ENCODE data around the gene DPPA3. TPM values are rescaled to one million over a fixed set of nuclear protein-coding genes. Genes with fewer than 3 reads are reported as not detected.

Gene DPPA3
- total RNA-seq, 1 experiment from 2014 or later = 6.8 TPM

DNA sequence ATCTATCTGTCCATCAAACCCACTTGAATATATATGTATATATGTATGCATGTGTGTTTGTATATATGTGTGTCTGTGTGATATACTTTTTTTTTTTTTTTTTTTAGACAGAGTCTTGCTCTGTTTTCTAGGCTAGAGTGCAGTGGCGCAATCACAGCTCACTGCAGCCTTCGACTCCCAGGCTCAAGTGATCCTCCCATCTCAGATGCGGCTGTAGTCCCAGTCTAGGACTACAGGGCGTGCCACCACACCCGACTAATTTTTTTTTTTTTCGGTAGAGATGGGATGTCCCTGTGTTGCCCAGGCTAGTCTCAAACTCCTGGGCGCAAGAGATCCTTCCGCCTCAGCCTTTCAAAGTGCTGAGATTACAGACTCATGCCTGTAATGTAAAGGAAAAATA, 32.5 kb upstream of the DPPA3 start:
- H3K9me3 Mint-ChIP-seq = no peaks in the 10 kb centered on the region
- H3K36me3 Mint-ChIP-seq = no peaks in the 10 kb centered on the region
- POLR2A ChIA-PET = interaction anchor here (1.5 kb wide), 1 partner anchor 128 kb away, joined by 6 read pairs; no protein-coding TSS in a partner anchor
- no peak overlapping the region for H3K27ac Mint-ChIP-seq
- CTCF ChIA-PET = interaction anchor here (0.6 to 4.9 kb wide), 5 partner anchors 36 to 128 kb away, joined by 3 to 31 read pairs (median 4); partner anchors contain the start of gene NANOG
- peaks cover 34% of the 10 kb centered on the region for H3K4me1 Mint-ChIP-seq
- ATAC-seq (no peak), DNase-seq (ENCODE audit: low spot score) (no peak)
- no peak overlapping the region for H3K4me3 Mint-ChIP-seq
- no peak for TF ChIP-seq ESRRA (CRISPR knock-in tag; IDR thresholded peaks at IDR 0.05; ENCODE audit: borderline replicate concordance)
- TF ChIP-seq ATF1 (CRISPR knock-in tag; IDR thresholded peaks at IDR 0.05) = no peak
- no peak for TF ChIP-seq NR2C2 (CRISPR knock-in tag; IDR thresholded peaks at IDR 0.05)
- TF ChIP-seq SP1 (CRISPR knock-in tag; conservative IDR thresholded peaks at IDR 0.05) = no peak
- no peak for TF ChIP-seq KAT7 (CRISPR knock-in tag; IDR thresholded peaks at IDR 0.05; ENCODE audit: borderline replicate concordance)
- TF ChIP-seq, protein P1, sequence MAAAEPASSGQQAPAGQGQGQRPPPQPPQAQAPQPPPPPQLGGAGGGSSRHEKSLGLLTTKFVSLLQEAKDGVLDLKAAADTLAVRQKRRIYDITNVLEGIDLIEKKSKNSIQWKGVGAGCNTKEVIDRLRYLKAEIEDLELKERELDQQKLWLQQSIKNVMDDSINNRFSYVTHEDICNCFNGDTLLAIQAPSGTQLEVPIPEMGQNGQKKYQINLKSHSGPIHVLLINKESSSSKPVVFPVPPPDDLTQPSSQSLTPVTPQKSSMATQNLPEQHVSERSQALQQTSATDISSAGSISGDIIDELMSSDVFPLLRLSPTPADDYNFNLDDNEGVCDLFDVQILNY (CRISPR knock-in tag; IDR thresholded peaks at IDR 0.05) = no peak
- TF ChIP-seq, protein P2, sequence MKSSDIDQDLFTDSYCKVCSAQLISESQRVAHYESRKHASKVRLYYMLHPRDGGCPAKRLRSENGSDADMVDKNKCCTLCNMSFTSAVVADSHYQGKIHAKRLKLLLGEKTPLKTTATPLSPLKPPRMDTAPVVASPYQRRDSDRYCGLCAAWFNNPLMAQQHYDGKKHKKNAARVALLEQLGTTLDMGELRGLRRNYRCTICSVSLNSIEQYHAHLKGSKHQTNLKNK (CRISPR knock-in tag; IDR thresholded peaks at IDR 0.05) = no peak
- TF ChIP-seq RELA (CRISPR knock-in tag; IDR thresholded peaks at IDR 0.05; ENCODE audit: borderline replicate concordance) = no peak
- TF ChIP-seq NR1H2 (CRISPR knock-in tag; IDR thresholded peaks at IDR 0.05) = no peak
- no peak for TF ChIP-seq IRF2 (CRISPR knock-in tag; IDR thresholded peaks at IDR 0.05; ENCODE audit: borderline replicate concordance, low read depth)
- no peak for TF ChIP-seq SMAD4 (CRISPR knock-in tag; IDR thresholded peaks at IDR 0.05)
- TF ChIP-seq, protein P3, sequence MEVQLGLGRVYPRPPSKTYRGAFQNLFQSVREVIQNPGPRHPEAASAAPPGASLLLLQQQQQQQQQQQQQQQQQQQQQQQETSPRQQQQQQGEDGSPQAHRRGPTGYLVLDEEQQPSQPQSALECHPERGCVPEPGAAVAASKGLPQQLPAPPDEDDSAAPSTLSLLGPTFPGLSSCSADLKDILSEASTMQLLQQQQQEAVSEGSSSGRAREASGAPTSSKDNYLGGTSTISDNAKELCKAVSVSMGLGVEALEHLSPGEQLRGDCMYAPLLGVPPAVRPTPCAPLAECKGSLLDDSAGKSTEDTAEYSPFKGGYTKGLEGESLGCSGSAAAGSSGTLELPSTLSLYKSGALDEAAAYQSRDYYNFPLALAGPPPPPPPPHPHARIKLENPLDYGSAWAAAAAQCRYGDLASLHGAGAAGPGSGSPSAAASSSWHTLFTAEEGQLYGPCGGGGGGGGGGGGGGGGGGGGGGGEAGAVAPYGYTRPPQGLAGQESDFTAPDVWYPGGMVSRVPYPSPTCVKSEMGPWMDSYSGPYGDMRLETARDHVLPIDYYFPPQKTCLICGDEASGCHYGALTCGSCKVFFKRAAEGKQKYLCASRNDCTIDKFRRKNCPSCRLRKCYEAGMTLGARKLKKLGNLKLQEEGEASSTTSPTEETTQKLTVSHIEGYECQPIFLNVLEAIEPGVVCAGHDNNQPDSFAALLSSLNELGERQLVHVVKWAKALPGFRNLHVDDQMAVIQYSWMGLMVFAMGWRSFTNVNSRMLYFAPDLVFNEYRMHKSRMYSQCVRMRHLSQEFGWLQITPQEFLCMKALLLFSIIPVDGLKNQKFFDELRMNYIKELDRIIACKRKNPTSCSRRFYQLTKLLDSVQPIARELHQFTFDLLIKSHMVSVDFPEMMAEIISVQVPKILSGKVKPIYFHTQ (CRISPR knock-in tag; IDR thresholded peaks at IDR 0.05) = no peak
- no peak for TF ChIP-seq FOXJ3 (CRISPR knock-in tag; IDR thresholded peaks at IDR 0.05; ENCODE audit: borderline replicate concordance)
- TF ChIP-seq, protein P4, sequence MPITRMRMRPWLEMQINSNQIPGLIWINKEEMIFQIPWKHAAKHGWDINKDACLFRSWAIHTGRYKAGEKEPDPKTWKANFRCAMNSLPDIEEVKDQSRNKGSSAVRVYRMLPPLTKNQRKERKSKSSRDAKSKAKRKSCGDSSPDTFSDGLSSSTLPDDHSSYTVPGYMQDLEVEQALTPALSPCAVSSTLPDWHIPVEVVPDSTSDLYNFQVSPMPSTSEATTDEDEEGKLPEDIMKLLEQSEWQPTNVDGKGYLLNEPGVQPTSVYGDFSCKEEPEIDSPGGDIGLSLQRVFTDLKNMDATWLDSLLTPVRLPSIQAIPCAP (CRISPR knock-in tag; IDR thresholded peaks at IDR 0.05) = no peak
- TF ChIP-seq SMAD3 (CRISPR knock-in tag; IDR thresholded peaks at IDR 0.05; ENCODE audit: borderline replicate concordance) = no peak
- TF ChIP-seq, protein P5, sequence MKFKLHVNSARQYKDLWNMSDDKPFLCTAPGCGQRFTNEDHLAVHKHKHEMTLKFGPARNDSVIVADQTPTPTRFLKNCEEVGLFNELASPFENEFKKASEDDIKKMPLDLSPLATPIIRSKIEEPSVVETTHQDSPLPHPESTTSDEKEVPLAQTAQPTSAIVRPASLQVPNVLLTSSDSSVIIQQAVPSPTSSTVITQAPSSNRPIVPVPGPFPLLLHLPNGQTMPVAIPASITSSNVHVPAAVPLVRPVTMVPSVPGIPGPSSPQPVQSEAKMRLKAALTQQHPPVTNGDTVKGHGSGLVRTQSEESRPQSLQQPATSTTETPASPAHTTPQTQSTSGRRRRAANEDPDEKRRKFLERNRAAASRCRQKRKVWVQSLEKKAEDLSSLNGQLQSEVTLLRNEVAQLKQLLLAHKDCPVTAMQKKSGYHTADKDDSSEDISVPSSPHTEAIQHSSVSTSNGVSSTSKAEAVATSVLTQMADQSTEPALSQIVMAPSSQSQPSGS (CRISPR knock-in tag; IDR thresholded peaks at IDR 0.05; ENCODE audit: borderline replicate concordance, low read depth) = no peak
- no peak for TF ChIP-seq ZNF416 (CRISPR knock-in tag; IDR thresholded peaks at IDR 0.05)
- no peaks in the 10 kb centered on the region for H3K27me3 Mint-ChIP-seq (ENCODE audit: low read depth)

DNA sequence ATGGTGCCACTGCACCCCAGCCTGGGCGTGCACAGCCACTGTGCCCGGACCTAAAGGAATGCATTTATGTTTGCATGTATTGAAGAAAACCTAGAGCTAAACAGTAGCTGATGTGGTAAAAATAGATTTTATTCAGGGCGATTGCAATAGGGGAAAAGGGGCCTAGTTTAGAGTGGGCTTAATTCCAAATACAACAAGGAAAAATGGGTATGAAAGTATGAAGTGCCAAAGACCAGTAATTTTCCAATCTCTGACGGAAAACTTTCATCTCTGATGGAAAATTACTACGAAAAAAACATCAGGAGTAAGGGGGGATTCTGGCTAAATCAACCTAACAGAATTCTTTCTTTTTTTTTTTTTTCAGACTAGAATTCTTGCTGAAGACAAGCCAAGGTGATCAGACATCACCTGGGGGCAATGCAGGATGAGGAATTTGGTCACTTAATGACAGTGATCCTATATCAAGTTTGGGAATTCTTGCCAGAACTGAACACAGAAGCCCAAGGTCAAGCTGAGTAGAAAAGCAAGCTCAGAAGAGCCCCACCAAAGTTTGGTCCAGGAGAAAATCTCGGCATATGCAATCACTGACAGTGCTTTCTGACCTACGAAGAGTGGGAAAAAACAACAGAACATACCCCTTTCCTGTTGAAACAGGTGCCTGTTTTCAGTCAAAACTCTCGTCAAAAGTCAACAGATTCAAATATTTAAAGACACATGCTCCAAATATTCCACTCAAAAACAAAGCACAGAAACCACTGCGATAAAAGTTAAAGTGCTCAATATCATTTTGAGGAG, 31.8 kb upstream of the DPPA3 start:
- no peaks in the 10 kb centered on the region for H3K27me3 Mint-ChIP-seq (ENCODE audit: low read depth)
- ChIA-PET POLR2A (interaction anchor here (1.5 kb wide), 1 partner anchor 127 kb away, joined by 6 read pairs; no protein-coding TSS in a partner anchor), CTCF (interaction anchor here (0.5 to 4.9 kb wide), 7 partner anchors 36 to 128 kb away, joined by 3 to 31 read pairs (median 4); partner anchors contain the start of gene NANOG)
- no peaks in the 10 kb centered on the region for H3K36me3 Mint-ChIP-seq
- H3K4me1 Mint-ChIP-seq = peaks cover 34% of the 10 kb centered on the region
- TF ChIP-seq, protein P6, sequence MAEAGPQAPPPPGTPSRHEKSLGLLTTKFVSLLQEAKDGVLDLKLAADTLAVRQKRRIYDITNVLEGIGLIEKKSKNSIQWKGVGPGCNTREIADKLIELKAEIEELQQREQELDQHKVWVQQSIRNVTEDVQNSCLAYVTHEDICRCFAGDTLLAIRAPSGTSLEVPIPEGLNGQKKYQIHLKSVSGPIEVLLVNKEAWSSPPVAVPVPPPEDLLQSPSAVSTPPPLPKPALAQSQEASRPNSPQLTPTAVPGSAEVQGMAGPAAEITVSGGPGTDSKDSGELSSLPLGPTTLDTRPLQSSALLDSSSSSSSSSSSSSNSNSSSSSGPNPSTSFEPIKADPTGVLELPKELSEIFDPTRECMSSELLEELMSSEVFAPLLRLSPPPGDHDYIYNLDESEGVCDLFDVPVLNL (CRISPR knock-in tag; IDR thresholded peaks at IDR 0.05; ENCODE audit: borderline replicate concordance, low read depth) = no peak
- TF ChIP-seq SMAD3 (CRISPR knock-in tag; IDR thresholded peaks at IDR 0.05; ENCODE audit: borderline replicate concordance) (no peak), SP1 (CRISPR knock-in tag; conservative IDR thresholded peaks at IDR 0.05) (no peak), MXD4 (CRISPR knock-in tag; IDR thresholded peaks at IDR 0.05; ENCODE audit: borderline replicate concordance) (no peak), TCF7 (CRISPR knock-in tag; IDR thresholded peaks at IDR 0.05; ENCODE audit: low read depth) (no peak), ESRRA (CRISPR knock-in tag; IDR thresholded peaks at IDR 0.05; ENCODE audit: borderline replicate concordance) (no peak)
- TF ChIP-seq, protein P4 (CRISPR knock-in tag; IDR thresholded peaks at IDR 0.05) = no peak
- TF ChIP-seq, protein P5 (CRISPR knock-in tag; IDR thresholded peaks at IDR 0.05; ENCODE audit: borderline replicate concordance, low read depth) = no peak
- TF ChIP-seq, protein P7, sequence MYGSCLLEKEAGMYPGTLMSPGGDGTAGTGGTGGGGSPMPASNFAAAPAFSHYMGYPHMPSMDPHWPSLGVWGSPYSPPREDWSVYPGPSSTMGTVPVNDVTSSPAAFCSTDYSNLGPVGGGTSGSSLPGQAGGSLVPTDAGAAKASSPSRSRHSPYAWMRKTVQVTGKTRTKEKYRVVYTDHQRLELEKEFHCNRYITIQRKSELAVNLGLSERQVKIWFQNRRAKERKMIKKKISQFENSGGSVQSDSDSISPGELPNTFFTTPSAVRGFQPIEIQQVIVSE (CRISPR knock-in tag; IDR thresholded peaks at IDR 0.05; ENCODE audit: borderline replicate concordance) = no peak
- H3K9me3 Mint-ChIP-seq = no peaks in the 10 kb centered on the region
- ATAC-seq (no peak), DNase-seq (ENCODE audit: low spot score) (no peak)
- no peak overlapping the region for H3K4me3 Mint-ChIP-seq
- peak overlapping the region; percentile 49 for H3K27ac Mint-ChIP-seq
